ENCODE results near the gene EIF4E3.

The EIF4E3 gene

GRCh38 chr3:71758091-71758490 is 32.9 kb upstream of the EIF4E3 start:
- Histone ChIP-seq H3K9ac (ENCODE audit: low read length) (no peak overlapping the region), H3K4me2 (ENCODE audit: low read depth, low read length, poor library complexity, severe bottlenecking) (no peak overlapping the region), H2AFZ (ENCODE audit: low read depth, low read length, severe bottlenecking) (no peak overlapping the region), H3K9me3 (ENCODE audit: insufficient read depth, low read length) (no peaks in the 10 kb centered on the region), H3K79me2 (ENCODE audit: insufficient read depth, low read length) (no peaks in the 10 kb centered on the region), H4K20me1 (ENCODE audit: low read depth, low read length) (no peaks in the 10 kb centered on the region), H3K27ac (ENCODE audit: low read depth, low read length) (no peak overlapping the region), H3F3A (ENCODE audit: insufficient read depth) (no peaks in the 10 kb centered on the region), H3K4me3 (ENCODE audit: insufficient read depth, low read length, poor library complexity, severe bottlenecking) (no peak overlapping the region), H3K36me3 (ENCODE audit: low read length) (no peaks in the 10 kb centered on the region), H3K27me3 (ENCODE audit: low read length) (no peaks in the 10 kb centered on the region), H3K9me2 (replicated peaks; ENCODE audit: insufficient read depth, low read length) (no peaks in the 10 kb centered on the region)
- TF ChIP-seq EZH2phosphoT487 (conservative IDR thresholded peaks at IDR 0.05; ENCODE audit: low read length) (no peak), CTCF (IDR thresholded peaks at IDR 0.05; ENCODE audit: insufficient read depth, low read length, poor library complexity, severe bottlenecking) (no peak)

- Histone ChIP-seq H4K20me1 (ENCODE audit: low read depth, low read length) (no peaks in the 10 kb centered on the region), H3F3A (ENCODE audit: insufficient read depth) (no peaks in the 10 kb centered on the region), H3K79me2 (ENCODE audit: insufficient read depth, low read length) (no peaks in the 10 kb centered on the region), H3K27ac (ENCODE audit: low read depth, low read length) (no peak overlapping the region), H3K9me3 (ENCODE audit: insufficient read depth, low read length) (no peaks in the 10 kb centered on the region), H3K4me3 (ENCODE audit: insufficient read depth, low read length, poor library complexity, severe bottlenecking) (no peak overlapping the region), H3K36me3 (ENCODE audit: low read length) (no peaks in the 10 kb centered on the region), H3K27me3 (ENCODE audit: low read length) (no peaks in the 10 kb centered on the region), H3K9ac (ENCODE audit: low read length) (no peak overlapping the region), H2AFZ (ENCODE audit: low read depth, low read length, severe bottlenecking) (no peak overlapping the region), H3K4me2 (ENCODE audit: low read depth, low read length, poor library complexity, severe bottlenecking) (no peak overlapping the region), H3K9me2 (replicated peaks; ENCODE audit: insufficient read depth, low read length) (no peaks in the 10 kb centered on the region)
- TF ChIP-seq EZH2phosphoT487 (conservative IDR thresholded peaks at IDR 0.05; ENCODE audit: low read length) (no peak), CTCF (IDR thresholded peaks at IDR 0.05; ENCODE audit: insufficient read depth, low read length, poor library complexity, severe bottlenecking) (no peak)
Observed at GRCh38 chr3:71754610-71755253, 29.5 kb upstream of the EIF4E3 start.

- Histone ChIP-seq H3K9me3 (ENCODE audit: insufficient read depth, low read length) (no peaks in the 10 kb centered on the region), H3K9me2 (replicated peaks; ENCODE audit: insufficient read depth, low read length) (no peaks in the 10 kb centered on the region), H3K9ac (ENCODE audit: low read length) (no peak within 1 kb of the TSS), H3K79me2 (ENCODE audit: insufficient read depth, low read length) (no peaks in the 10 kb centered on the region), H3K4me3 (ENCODE audit: insufficient read depth, low read length, poor library complexity, severe bottlenecking) (no peak within 1 kb of the TSS), H3K27me3 (ENCODE audit: low read length) (no peaks in the 10 kb centered on the region), H3K27ac (ENCODE audit: low read depth, low read length) (no peak within 1 kb of the TSS), H2AFZ (ENCODE audit: low read depth, low read length, severe bottlenecking) (no peak within 1 kb of the TSS), H3F3A (ENCODE audit: insufficient read depth) (no peaks in the 10 kb centered on the region), H3K4me2 (ENCODE audit: low read depth, low read length, poor library complexity, severe bottlenecking) (no peak within 1 kb of the TSS), H4K20me1 (ENCODE audit: low read depth, low read length) (no peaks in the 10 kb centered on the region), H3K36me3 (ENCODE audit: low read length) (no peaks in the 10 kb centered on the region)
- TF ChIP-seq CTCF (IDR thresholded peaks at IDR 0.05; ENCODE audit: insufficient read depth, low read length, poor library complexity, severe bottlenecking) (no peak), EZH2phosphoT487 (conservative IDR thresholded peaks at IDR 0.05; ENCODE audit: low read length) (no peak)
Observed at GRCh38 chr3:71753701-71754609, 28.8 kb upstream of the EIF4E3 start, which contains the start of gene GPR27. Gene GPR27 (plus strand): TSS chr3:71753855. CDS start chr3:71754050, 195 bp downstream.
